Astrocyte (in vitro differentiated cells and primary cell): ENCODE results near the gene UTS2B. TPM values are rescaled to one million over a fixed set of nuclear protein-coding genes. Genes with fewer than 3 reads are reported as not detected.

Source experiments
- DNase-seq: peaks from one replicate; pipeline ENCODE4 v3.0.0-alpha.2; 2010; ENCODE audit warnings: low read depth
- FAIRE-seq: peaks from 2 replicates; lab custom pipeline; 2011; peaks lifted over from hg19 to GRCh38; lab: Jason Lieb, UNC
- H2AFZ ChIP-seq: 2 replicates; pipeline ENCODE4 v1.6.0; 2012; ENCODE audit warnings: low read depth, low read length, inconsistent platforms
- H3K27ac ChIP-seq: 2 replicates; pipeline ENCODE4 v1.5.1; 2011; ENCODE audit warnings: low read depth, low read length, inconsistent platforms
- H3K27me3 ChIP-seq: 2 replicates; pipeline ENCODE4 v1.6.0; 2011; ENCODE audit warnings: low read length, inconsistent platforms; ENCODE audit not compliant: insufficient read depth
- H3K36me3 ChIP-seq: 2 replicates; pipeline ENCODE4 v1.5.1; 2011; ENCODE audit warnings: low read length, inconsistent platforms; ENCODE audit not compliant: insufficient read depth
- H3K4me1 ChIP-seq: 2 replicates; pipeline ENCODE4 v1.5.1; 2011; ENCODE audit warnings: low read length, inconsistent platforms; ENCODE audit not compliant: insufficient read depth
- H3K4me2 ChIP-seq: 2 replicates; pipeline ENCODE4 v1.6.0; 2012; ENCODE audit warnings: low read length, inconsistent platforms
- H3K4me3 ChIP-seq: 2 replicates; pipeline ENCODE4 v1.5.1; 2011; ENCODE audit warnings: low read depth, mild to moderate bottlenecking, low read length, inconsistent platforms; ENCODE audit not compliant: insufficient read depth
- H3K79me2 ChIP-seq: 2 replicates; pipeline ENCODE4 v1.6.0; 2012; ENCODE audit warnings: mild to moderate bottlenecking, low read length, inconsistent platforms; ENCODE audit not compliant: insufficient read depth
- H3K9ac ChIP-seq: 2 replicates; pipeline ENCODE4 v1.6.0; 2012; ENCODE audit warnings: mild to moderate bottlenecking, low read length, inconsistent platforms
- H3K9me3 ChIP-seq: 2 replicates; pipeline ENCODE4 v1.5.1; 2012; ENCODE audit warnings: low read depth, mild to moderate bottlenecking, low read length, inconsistent platforms; ENCODE audit not compliant: insufficient read depth
- H4K20me1 ChIP-seq: 2 replicates; pipeline ENCODE4 v1.6.0; 2012; ENCODE audit warnings: low read length, inconsistent platforms; ENCODE audit not compliant: insufficient read depth
- H3K27ac Mint-ChIP-seq: one replicate; pipeline ENCODE4 v1.8.0; 2021; ENCODE audit warnings: mild to moderate bottlenecking, mixed read lengths; ENCODE audit not compliant: unreplicated experiment
- H3K27me3 Mint-ChIP-seq: one replicate; pipeline ENCODE4 v1.8.0; 2021; ENCODE audit warnings: low read depth, mixed read lengths; ENCODE audit not compliant: unreplicated experiment
- H3K36me3 Mint-ChIP-seq: one replicate; pipeline ENCODE4 v1.8.0; 2021; ENCODE audit warnings: low read depth, mixed read lengths; ENCODE audit not compliant: unreplicated experiment
- H3K4me1 Mint-ChIP-seq: one replicate; pipeline ENCODE4 v1.8.0; 2021; ENCODE audit warnings: low read depth, mixed read lengths; ENCODE audit not compliant: unreplicated experiment
- H3K4me3 Mint-ChIP-seq: one replicate; pipeline ENCODE4 v1.8.0; 2021; ENCODE audit warnings: mild to moderate bottlenecking, moderate library complexity, mixed read lengths; ENCODE audit not compliant: unreplicated experiment
- H3K9me3 Mint-ChIP-seq: one replicate; pipeline ENCODE4 v1.8.0; 2021; ENCODE audit warnings: mild to moderate bottlenecking, mixed read lengths; ENCODE audit not compliant: unreplicated experiment
- EZH2 ChIP-seq: IDR thresholded peaks from 2 replicates; pipeline ENCODE4 v1.6.1; 2012; ENCODE audit warnings: mild to moderate bottlenecking, low read length, inconsistent platforms; ENCODE audit not compliant: insufficient read depth
- total RNA-seq: library from RNA; stranded (reverse); gene quantifications from 2 replicates; pipeline ENCODE4 v1.2.1, GENCODE V29; 2021
- TF ChIP-seq, protein P1 (sequence below): IDR thresholded peaks from 2 replicates; pipeline ENCODE4 v1.5.1; 2011; ENCODE audit warnings: low read depth, mild to moderate bottlenecking, inconsistent platforms, low read length, moderate library complexity; ENCODE audit not compliant: insufficient read depth

The UTS2B gene
- total RNA-seq, 1 donor from 2014 or later, result 0.75 TPM

DNA sequence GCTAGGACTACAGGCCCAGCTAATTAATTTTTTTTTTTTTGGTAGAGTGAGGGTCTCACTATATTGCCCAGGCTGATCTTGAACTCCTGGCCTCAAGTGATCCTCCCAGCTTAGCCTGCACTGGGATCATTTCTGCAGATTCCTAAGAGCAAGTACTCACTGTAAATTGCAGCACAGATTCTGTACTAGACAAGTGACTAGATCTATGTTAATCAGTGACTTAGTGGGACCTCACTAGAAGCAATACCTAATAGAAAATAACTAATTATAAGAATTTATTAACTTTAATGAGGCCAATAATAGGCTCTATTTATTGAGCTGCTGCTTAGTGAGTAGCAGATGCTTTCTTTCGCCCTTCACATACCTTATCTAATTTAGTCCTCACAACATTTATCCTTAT is 10.6 kb upstream of the UTS2B start:
- no peaks in the 10 kb centered on the region for H3K36me3 ChIP-seq
- no peak overlapping the region for H3K27ac ChIP-seq
- H4K20me1 ChIP-seq, result peaks cover 35% of the 10 kb centered on the region
- FAIRE-seq, result no peak
- H2AFZ ChIP-seq, result no peak overlapping the region
- peaks cover 18% of the 10 kb centered on the region for H3K4me1 ChIP-seq
- no peaks in the 10 kb centered on the region for H3K27me3 Mint-ChIP-seq
- H3K79me2 ChIP-seq, result peaks cover 96% of the 10 kb centered on the region
- H3K9me3 ChIP-seq, result no peaks in the 10 kb centered on the region
- DNase-seq, result no peak
- TF ChIP-seq, protein P1, sequence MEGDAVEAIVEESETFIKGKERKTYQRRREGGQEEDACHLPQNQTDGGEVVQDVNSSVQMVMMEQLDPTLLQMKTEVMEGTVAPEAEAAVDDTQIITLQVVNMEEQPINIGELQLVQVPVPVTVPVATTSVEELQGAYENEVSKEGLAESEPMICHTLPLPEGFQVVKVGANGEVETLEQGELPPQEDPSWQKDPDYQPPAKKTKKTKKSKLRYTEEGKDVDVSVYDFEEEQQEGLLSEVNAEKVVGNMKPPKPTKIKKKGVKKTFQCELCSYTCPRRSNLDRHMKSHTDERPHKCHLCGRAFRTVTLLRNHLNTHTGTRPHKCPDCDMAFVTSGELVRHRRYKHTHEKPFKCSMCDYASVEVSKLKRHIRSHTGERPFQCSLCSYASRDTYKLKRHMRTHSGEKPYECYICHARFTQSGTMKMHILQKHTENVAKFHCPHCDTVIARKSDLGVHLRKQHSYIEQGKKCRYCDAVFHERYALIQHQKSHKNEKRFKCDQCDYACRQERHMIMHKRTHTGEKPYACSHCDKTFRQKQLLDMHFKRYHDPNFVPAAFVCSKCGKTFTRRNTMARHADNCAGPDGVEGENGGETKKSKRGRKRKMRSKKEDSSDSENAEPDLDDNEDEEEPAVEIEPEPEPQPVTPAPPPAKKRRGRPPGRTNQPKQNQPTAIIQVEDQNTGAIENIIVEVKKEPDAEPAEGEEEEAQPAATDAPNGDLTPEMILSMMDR, result no peak
- no peak for TF ChIP-seq EZH2
- H3K4me3 Mint-ChIP-seq, result no peak overlapping the region
- no peak overlapping the region for H3K27ac Mint-ChIP-seq
- peaks cover 70% of the 10 kb centered on the region for H3K4me1 Mint-ChIP-seq
- no peak overlapping the region for H3K9ac ChIP-seq
- no peak overlapping the region for H3K4me2 ChIP-seq
- no peaks in the 10 kb centered on the region for H3K9me3 Mint-ChIP-seq
- H3K4me3 ChIP-seq, result no peak overlapping the region
- no peaks in the 10 kb centered on the region for H3K27me3 ChIP-seq
- H3K36me3 Mint-ChIP-seq, result no peaks in the 10 kb centered on the region

DNA sequence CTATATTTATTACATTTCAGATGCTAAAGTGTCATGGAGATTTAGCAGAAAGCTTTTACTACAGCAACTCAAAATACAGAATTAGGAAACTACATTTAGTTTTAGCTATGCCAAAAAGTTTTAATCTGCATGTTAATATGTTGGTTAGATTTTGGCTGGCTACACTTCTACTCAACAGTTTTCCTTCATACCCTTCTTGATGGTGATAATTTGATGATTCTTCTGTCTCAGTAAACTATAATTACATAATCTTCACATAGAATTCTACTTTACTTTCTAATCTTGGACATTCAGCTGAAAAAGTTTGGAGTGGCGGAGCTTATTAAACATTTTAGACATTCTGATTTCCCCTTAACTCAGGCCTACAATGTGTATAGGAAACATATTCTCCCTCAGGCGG is 10.0 kb upstream of the UTS2B start:
- Histone ChIP-seq H3K4me3 (no peak overlapping the region), H3K27me3 (no peaks in the 10 kb centered on the region), H3K4me1 (peaks cover 23% of the 10 kb centered on the region), H4K20me1 (peaks cover 32% of the 10 kb centered on the region), H3K9me3 (no peaks in the 10 kb centered on the region), H3K79me2 (peaks cover 96% of the 10 kb centered on the region), H3K27ac (no peak overlapping the region), H3K9ac (no peak overlapping the region), H3K36me3 (no peaks in the 10 kb centered on the region), H2AFZ (no peak overlapping the region), H3K4me2 (no peak overlapping the region)
- Mint-ChIP-seq H3K36me3 (no peaks in the 10 kb centered on the region), H3K4me3 (no peak overlapping the region), H3K27ac (no peak overlapping the region), H3K9me3 (no peaks in the 10 kb centered on the region), H3K27me3 (no peaks in the 10 kb centered on the region), H3K4me1 (peaks cover 68% of the 10 kb centered on the region)
- DNase-seq (no peak), FAIRE-seq (no peak)
- no peak for TF ChIP-seq EZH2
- TF ChIP-seq, protein P1, result no peak

DNA sequence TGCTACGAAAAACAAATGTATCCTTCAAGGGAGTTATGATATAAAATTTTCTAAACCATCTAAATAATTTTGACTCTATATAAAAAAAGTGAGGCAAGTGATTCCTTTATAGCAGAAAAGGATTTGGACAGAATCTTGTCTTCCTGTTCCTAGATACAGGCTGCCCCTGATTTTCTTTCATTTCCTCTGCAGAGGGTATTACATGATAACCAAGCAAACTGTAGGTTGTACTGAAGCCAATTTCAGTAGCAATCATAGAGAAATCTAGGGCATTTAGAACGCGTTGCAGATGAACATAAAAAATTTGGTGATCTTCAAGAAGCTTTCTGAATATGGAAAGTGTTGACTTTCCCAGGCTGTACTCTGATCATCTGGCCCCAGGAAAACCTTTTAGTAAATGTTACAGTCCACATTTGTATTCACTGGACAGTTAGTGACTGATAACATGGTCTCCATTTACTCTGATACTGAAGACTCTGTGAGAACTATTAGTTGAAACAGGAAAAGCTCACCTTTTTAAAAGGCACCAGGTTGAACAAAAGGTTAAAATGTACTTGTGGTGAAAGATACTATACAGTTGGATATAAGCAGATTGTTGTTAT is 9.1 kb upstream of the UTS2B start:
- no peaks in the 10 kb centered on the region for H3K36me3 ChIP-seq
- Mint-ChIP-seq H3K27me3 (no peaks in the 10 kb centered on the region), H3K4me3 (no peak overlapping the region), H3K27ac (no peak overlapping the region), H3K9me3 (no peaks in the 10 kb centered on the region), H3K4me1 (peaks cover 72% of the 10 kb centered on the region), H3K36me3 (no peaks in the 10 kb centered on the region)
- H3K79me2 ChIP-seq, result peaks cover 96% of the 10 kb centered on the region
- H3K27me3 ChIP-seq, result no peaks in the 10 kb centered on the region
- no peaks in the 10 kb centered on the region for H3K9me3 ChIP-seq
- TF ChIP-seq EZH2, result no peak
- no peak overlapping the region for H3K4me3 ChIP-seq
- FAIRE-seq (no peak), DNase-seq (no peak)
- H4K20me1 ChIP-seq, result peaks cover 24% of the 10 kb centered on the region
- H3K4me2 ChIP-seq, result no peak overlapping the region
- H3K9ac ChIP-seq, result no peak overlapping the region
- peaks cover 28% of the 10 kb centered on the region for H3K4me1 ChIP-seq
- H2AFZ ChIP-seq, result no peak overlapping the region
- H3K27ac ChIP-seq, result no peak overlapping the region
